DMS79 (cell line): ENCODE measurements around the gene CTR9.
"Not testable (repeated sequence)": the region's sequence is repeated elsewhere in the genome, so short reads cannot be mapped to it uniquely, and the experiment has no call there.

ENCODE experiments used
- DNase-seq: peaks from one replicate; lab custom pipeline; 2025; lab: John Stamatoyannopoulos, UW

Gene CTR9

DNA sequence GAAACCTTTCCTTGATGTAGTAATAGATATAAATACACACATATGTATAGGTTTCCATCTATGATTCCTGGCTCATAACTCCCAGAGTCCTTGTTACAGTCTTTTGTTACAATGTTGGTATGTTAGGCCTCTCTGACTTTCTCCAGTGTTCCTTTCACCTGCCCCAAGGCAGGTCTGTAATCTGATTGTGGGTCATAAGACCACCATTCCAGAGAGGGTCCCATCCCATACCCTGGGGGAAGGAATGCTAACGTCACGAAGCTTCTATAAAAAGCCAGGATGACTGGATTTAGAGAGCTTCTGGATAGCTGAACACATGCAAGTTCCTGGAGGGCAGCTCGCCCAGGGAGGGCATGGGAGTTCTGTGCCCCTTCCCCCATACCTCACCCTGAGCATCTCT is 71.4 kb downstream of the CTR9 start:
- not testable (repeated sequence) for DNase-seq

DNA sequence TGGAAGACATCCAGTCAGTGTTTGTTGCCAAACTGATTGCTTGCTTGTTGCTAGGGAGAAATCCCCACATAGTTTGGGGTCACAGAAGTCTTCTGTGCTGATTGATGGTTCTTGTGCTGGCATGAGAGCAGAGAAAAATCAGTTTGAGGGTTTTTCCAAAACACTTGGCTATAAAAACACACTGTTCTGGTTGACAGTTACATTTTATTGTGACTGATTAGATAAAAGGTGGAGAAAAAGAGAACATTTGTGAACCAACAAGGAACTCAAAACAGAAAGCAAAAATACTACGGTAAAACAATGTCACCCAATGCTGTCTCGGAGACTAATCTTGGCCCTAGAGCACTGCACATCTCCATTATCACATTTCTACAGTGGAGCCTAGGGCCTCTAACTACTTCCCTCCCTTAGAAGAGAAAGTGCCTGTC is 72.1 kb downstream of the CTR9 start:
- no peak for DNase-seq

DNA sequence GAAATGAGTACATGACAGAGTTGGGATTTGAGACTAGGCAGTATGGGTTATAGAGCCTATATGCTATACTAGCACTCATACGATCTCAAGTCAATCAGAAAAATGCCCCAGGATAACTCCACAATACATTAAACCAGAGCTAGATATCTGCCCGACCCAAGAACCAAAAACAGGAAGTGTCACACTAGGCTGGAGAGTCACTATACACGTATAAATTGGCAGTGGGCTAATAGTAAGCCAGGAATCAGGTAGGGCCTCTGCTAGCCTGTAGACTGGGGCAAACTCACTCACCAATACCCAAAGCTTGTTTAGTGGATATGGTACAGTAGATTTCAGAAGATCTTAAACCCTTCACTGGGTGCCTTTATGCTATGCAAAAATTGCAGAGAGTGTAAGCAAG is 73.8 kb downstream of the CTR9 start:
- no peak for DNase-seq

DNA sequence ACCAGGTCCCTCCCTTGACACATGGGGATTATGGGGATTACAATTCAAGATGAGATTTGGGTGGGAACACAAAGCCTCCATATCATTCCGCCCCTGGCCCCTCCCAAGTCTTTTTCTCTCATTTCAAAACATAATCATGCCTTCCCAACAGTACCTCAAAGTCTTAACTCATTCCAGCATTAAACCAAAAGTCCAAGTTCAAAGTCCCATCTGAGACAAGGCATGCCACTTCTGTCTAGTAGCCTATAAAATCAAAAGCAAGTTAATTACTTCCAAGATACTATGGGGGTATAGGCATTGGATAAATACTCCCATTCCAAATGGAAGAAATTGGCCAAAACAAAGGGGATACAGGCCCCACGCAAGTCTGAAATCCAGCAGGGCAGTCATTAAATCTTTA is 77.4 kb downstream of the CTR9 start:
- DNase-seq, result no peak

DNA sequence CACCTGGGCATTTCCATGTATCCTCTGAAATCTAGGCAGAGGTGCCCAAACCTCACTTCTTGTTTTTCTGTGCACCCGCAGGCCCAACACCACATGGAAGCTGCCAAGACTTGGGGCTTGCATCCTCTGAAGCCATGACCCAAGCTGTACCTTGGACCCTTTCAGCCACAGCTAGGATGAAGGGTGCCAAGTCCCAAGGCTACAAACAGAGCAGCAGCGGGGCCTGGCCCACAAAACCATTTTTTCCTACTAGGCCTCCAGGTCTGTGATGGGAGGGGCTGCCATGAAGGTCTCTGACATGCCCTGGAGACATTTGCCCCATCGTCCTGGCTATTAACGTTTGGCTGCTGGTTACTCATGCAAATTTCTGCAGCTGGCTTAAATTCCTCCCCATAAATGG is 78.1 kb downstream of the CTR9 start:
- DNase-seq, result no peak
